Panc1 (cell line): ENCODE data around the gene CEACAM18.

Source experiments
- CTCF ChIP-seq: fragments of 450-650 bp; IDR thresholded peaks from 2 replicates; pipeline ENCODE4 v1.5.1; 2017; ENCODE audit warnings: mild to moderate bottlenecking
- POLR2AphosphoS5 ChIP-seq: IDR thresholded peaks from 2 replicates; pipeline ENCODE4 v1.6.1; 2012; ENCODE audit warnings: mild to moderate bottlenecking, low read depth, low read length, moderate library complexity
- REST ChIP-seq, 2 experiments: IDR thresholded peaks; 2 replicates each; pipeline ENCODE4 v1.6.1; 2011 to 2012; ENCODE audit warnings: low read depth in 2 of 2, control low read depth in 1 of 2, low read length in 1 of 2, mild to moderate bottlenecking in 1 of 2, moderate library complexity in 1 of 2; ENCODE audit not compliant: insufficient read depth in 1 of 2
- SIN3A ChIP-seq: IDR thresholded peaks from 2 replicates; pipeline ENCODE4 v1.6.1; 2012; ENCODE audit warnings: low read depth, mild to moderate bottlenecking, low read length, moderate library complexity, borderline replicate concordance; ENCODE audit not compliant: insufficient read depth
- TCF7L2 ChIP-seq: IDR thresholded peaks from 2 replicates; pipeline ENCODE4 v1.6.1; 2011; ENCODE audit warnings: mild to moderate bottlenecking, low read depth, low read length, inconsistent platforms

- TF ChIP-seq CTCF = no peak
- no peak for TF ChIP-seq SIN3A
- TF ChIP-seq POLR2AphosphoS5 = no peak
- no peak for TF ChIP-seq REST (IDR thresholded peaks at IDR 0.05; ENCODE audit: insufficient read depth in 1 of 2, low read depth in 2 of 2, low read length in 1 of 2)
- no peak for TF ChIP-seq TCF7L2
Measured at GRCh38 chr19:51430221-51430620, 48.1 kb upstream of the CEACAM18 start.
